Measurements from ENCODE around the gene RABL2A.
"Not testable (repeated sequence)": the region's sequence is repeated elsewhere in the genome, so short reads cannot be mapped to it uniquely, and the experiment has no call there.

The RABL2A gene

DNA sequence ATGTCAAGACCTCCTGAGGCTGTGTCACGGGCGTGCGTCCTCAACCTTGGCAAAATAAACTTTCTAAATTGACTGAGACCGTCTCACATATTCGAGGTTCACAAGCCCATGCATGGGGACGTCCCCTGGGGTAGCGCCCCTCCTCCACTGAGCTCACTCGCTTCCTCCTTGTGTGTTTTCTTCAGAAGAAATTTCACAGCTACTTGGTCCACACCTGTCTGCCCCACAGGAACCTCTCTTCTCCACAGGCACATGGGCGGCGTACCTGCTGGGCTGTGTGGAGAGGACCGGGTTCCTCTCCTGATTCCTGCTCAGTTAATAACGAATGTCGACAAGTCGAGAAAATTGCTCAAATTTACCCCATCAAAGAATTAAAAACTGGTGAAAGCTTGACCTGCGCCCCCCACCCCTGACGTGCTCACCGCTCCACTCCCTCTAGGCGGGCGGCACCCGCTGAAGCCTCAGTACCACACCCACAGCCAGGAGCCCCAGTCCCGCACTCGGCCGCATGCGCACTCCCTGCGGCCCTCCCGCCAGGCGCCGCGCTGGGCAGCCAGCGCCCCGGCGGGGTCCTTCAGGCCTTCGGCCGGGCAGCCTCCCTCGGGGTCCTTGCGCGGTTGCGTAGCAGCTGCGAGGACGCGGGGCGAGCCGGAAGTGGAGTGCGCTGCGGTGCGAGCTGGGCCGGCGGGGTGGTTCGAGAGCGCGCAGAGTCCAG lies at the start of gene RABL2A:
Gene RABL2A, plus strand, starts transcription at position 651 of the 715 bp plus-strand sequence. CDS start 1,341 bp downstream, outside the sequence.
- DNase-seq = not testable (repeated sequence)

- DNase-seq = not testable (repeated sequence)
These were observed 48.6 kb upstream of the RABL2A start for GRCh38 chr2:113578508-113578907.

DNA sequence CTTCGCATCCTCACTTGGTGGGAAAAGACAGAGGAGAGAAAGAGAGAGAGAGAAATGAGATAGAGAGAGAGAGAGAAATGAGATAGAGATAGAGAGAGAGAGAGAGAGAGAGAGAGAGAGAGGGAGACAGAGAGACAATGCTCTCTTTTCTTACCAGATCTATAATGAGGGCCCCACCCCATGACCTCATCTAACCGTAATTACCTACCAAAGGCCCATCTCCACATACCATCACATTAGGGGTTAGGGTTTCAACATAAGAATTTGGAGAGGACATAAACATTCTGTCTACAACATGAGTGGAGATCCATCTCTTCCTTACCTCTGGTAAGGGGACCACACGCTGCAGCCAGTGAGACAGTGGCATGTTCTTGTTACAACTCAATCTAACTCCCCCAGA lies 44.6 kb upstream of the RABL2A start:
- not testable (repeated sequence) for DNase-seq

DNA sequence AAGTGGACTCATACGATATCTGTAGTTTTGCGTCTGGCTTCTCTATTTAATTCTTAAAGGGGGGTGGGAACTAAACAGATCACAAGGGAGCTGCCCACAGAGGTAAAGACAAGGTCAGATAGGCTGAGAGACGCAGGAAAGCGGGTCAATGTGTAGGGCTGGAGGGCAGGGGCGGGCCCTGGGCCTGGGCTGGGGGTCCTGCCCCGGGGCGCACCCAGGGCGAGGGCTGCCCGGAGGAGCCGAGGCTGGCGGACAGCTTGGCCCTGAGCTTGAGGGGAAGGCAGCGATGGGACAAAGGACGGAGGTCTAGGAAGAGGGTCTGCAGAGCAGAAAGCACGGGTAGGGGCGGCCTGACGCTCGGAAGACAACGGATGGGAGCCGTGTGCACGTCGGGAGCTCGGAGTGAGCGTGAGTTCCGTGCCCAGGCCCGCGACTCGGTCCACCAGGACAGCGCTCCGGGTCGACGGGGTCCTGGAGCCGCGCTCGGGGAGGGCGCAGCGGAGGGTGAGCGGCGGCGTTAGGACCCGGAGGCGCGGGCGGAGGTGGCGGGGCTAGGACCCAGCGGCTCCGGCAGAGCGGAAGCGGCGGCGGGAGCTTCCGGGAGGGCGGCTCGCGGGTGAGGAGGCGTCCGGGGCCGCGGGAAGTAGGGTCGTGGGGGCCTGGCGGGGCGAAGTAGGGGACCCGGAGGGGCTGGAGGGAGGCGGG lies 43.4 kb upstream of the RABL2A start:
- not testable (repeated sequence) for DNase-seq

- DNase-seq = not testable (repeated sequence)
These were observed 42.6 kb upstream of the RABL2A start for GRCh38 chr2:113584311-113585092.

DNA sequence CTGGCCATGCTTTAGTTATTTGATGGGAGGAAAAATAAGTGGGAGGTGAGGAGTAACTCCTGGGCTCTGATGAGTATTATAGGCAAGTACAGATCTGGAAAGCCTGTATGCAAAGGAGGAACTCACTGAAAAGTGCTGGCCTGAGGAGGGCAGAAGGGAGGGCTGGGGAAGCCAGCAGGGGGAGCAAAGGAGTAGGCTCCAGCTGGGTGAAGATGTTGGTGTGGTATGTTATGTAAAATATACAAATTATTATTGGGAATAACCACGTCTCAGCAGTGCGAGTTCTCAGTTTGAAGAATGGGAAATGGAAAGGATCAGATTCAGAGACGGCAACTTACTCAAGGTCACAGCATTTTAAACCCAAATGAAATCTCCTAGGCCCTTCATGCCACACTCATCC lies 39.9 kb upstream of the RABL2A start:
- DNase-seq = not testable (repeated sequence)

- DNase-seq = not testable (repeated sequence)
These were observed 37.5 kb upstream of the RABL2A start for GRCh38 chr2:113589591-113589990.

- not testable (repeated sequence) for DNase-seq
These were observed 35.1 kb upstream of the RABL2A start for GRCh38 chr2:113591926-113592325.

GRCh38 chr2:113593280-113593679 lies 33.8 kb upstream of the RABL2A start:
- DNase-seq = not testable (repeated sequence)

GRCh38 chr2:113595725-113596124 lies 31.3 kb upstream of the RABL2A start:
- not testable (repeated sequence) for DNase-seq

DNA sequence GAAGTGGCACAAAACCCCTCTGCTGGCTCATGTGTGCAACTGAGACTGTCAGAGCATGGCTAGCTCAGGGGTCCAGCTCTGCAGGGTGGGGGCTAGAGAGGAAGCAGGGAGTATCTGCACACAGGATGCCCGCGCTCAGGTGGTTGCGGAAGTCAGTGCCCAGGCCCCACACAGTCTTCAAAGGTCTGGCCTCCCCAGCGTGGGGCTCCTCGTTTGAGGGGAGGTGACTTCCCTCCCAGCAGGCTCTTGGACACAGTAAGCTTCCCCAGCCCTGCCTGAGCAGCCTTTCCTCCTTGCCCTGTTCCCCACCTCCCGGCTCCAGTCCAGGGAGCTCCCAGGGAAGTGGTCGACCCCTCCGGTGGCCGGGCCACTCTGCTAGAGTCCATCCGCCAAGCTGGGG lies 29.9 kb upstream of the RABL2A start:
- DNase-seq = not testable (repeated sequence)

DNA sequence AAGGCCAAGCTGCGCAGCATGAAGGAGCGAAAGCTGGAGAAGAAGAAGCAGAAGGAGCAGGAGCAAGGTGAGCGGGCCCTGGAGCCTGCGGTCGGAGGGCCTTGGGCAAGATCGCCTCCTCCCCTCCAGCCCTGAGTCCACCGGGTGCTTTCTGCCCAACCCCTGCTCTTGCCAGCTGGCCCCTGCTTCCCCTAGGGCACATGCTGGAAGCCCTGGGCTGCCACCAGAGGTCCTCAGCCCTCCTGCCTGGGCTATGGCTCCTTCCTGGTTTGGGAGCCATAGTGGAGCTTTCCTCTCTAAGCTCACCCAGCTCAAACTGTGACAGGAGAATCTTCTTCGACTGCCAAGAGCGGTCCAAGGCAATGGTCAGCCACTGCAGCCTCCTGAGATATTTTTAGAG lies 29.5 kb upstream of the RABL2A start:
- DNase-seq = not testable (repeated sequence)

- DNase-seq = not testable (repeated sequence)
These were observed 28.9 kb upstream of the RABL2A start for GRCh38 chr2:113598180-113598579.

- DNase-seq = not testable (repeated sequence)
These were observed 28.3 kb upstream of the RABL2A start for GRCh38 chr2:113598738-113599137.

GRCh38 chr2:113599208-113599607 lies 27.9 kb upstream of the RABL2A start:
- not testable (repeated sequence) for DNase-seq

GRCh38 chr2:113602040-113602769 lies 24.9 kb upstream of the RABL2A start:
- DNase-seq = not testable (repeated sequence)

DNA sequence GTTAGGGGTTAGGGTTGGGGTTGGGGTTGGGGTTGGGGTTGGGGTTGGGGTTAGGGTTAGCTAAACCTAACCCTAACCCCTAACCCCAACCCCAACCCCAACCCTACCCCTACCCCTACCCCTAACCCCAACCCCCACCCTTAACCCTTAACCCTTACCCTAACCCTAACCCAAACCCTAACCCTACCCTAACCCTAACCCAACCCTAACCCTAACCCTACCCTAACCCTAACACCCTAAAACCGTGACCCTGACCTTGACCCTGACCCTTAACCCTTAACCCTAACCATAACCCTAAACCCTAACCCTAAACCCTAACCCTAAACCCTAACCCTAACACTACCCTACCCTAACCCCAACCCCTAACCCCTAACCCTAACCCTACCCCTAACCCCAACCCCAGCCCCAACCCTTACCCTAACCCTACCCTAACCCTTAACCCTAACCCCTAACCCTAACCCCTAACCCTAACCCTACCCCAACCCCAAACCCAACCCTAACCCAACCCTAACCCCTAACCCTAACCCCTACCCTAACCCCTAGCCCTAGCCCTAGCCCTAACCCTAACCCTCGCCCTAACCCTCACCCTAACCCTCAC lies 24.1 kb upstream of the RABL2A start:
- DNase-seq = no peak

GRCh38 chr2:113603467-113604084 lies 23.5 kb upstream of the RABL2A start:
- DNase-seq = not testable (repeated sequence)

DNA sequence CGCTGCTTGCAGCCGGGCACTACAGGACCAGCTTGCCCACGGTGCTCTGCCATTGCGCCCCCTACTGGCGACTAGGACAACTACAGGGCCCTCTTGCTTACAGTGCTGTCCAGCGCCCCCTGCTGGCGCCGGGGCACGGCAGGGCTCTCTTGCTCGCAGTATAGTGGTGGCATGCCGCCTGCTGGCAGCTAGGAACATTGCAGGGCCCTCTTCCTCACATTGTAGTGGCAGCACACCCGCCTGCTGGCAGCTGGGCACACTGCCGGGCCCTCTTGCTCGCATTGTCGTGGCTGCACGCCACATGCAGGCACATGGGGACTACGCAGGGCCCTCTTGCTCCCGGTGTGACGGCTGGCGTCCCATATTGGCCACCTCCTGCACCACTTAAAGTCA lies 23.0 kb upstream of the RABL2A start:
- not testable (repeated sequence) for DNase-seq

- not testable (repeated sequence) for DNase-seq
These were observed 22.4 kb upstream of the RABL2A start for GRCh38 chr2:113604661-113605060.

DNA sequence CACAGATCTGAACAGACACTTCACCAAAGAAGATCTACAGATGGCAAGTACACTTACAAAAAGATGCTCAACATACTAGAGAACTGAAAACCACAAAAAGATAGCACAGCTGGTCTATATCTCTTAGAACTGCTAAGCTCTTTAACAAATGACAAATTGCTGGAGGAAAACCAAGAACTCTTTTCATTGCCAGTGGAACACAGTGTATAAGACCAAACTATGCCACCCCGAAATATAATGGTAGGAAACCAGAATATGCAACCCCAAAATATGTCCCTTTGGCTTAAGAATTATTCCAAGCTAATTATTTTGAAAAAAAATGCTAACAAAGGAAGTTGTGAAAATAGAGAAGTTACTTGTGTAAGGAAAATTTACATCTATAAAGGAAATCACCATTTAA lies 21.0 kb upstream of the RABL2A start:
- DNase-seq = not testable (repeated sequence)

DNA sequence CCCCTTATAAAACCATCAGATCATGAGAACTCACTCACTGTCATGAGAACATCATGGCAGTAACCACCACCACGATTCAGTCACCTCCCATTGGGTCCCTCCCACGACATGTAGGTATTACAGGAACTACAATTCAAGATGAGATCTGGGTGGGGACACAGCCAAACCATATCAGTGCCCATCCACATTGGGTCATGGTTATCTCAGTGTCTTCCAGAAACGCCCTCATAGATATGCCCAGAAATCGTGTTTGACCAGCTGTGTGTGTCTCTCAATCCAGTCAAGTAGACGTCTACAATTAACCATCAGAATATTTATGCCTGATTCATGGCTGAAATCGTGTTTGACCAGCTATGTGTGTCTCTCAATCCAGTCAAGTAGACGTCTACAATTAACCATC lies 17.2 kb upstream of the RABL2A start:
- not testable (repeated sequence) for DNase-seq

All from NCI-H526 treated with DMSO at 0.1 percent for 48 hours (cell line).